Erythroblast (primary cell): ENCODE results near the gene USP15.

Experiments used
- GATA1 ChIP-seq: IDR thresholded peaks from 2 replicates; pipeline ENCODE4 v1.6.1; 2011; ENCODE audit warnings: low read depth, mild to moderate bottlenecking, control low read depth, low read length, moderate library complexity
- POLR2A ChIP-seq: IDR thresholded peaks from 2 replicates; pipeline ENCODE4 v1.6.1; 2011; ENCODE audit warnings: mild to moderate bottlenecking, low read length

DNA sequence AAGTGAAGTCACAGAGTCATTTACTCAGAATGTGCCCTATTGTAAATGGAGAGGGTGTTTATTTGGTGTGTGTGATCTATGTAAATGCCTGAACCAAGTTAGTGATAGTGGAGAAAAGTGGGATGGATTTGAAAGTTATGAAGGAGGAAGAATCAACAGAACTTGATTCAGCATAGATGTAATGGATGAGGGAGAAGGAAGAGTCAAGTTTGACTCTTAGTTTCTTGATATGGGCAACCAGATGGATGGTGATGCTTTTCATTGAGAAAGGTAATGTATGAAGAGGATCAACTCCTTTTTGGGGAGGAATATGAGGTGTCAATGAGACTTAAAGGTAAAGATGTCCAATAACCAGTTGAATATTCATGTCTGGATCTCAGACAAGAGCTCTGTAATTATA is 199.8 kb downstream of the USP15 start:
- TF ChIP-seq POLR2A (no peak), GATA1 (no peak)
